ENCODE results near the gene CLCN7.

Gene CLCN7

DNA sequence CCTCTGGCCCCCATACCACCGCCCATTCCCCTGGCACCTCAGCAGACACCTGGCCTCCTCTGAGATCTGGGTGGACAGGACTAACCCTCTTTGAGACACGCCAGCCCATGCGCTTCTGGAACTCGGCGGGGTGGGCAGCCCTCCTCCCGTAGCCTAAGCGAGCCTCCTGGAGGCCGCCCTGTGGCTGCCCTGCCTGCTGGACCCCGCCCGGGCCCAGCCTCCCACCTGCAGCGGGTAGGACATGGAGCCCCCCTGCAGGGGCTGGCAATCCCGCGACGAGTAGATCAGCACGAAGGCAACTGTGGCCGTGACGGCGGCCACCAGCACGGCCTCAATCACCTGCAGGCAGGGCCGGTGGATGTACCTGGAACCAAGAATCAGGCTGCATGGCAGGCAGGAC, 22.3 kb downstream of the CLCN7 start:
- H3K27ac Mint-ChIP-seq: no peak overlapping the region
- no peak overlapping the region for H3K4me3 Mint-ChIP-seq
- no peaks in the 10 kb centered on the region for H3K9me3 Mint-ChIP-seq
- no peaks in the 10 kb centered on the region for H3K27me3 Mint-ChIP-seq
- no peaks in the 10 kb centered on the region for H3K36me3 Mint-ChIP-seq (ENCODE audit: low read depth)
- H3K4me1 Mint-ChIP-seq (ENCODE audit: low read depth): no peaks in the 10 kb centered on the region

DNA sequence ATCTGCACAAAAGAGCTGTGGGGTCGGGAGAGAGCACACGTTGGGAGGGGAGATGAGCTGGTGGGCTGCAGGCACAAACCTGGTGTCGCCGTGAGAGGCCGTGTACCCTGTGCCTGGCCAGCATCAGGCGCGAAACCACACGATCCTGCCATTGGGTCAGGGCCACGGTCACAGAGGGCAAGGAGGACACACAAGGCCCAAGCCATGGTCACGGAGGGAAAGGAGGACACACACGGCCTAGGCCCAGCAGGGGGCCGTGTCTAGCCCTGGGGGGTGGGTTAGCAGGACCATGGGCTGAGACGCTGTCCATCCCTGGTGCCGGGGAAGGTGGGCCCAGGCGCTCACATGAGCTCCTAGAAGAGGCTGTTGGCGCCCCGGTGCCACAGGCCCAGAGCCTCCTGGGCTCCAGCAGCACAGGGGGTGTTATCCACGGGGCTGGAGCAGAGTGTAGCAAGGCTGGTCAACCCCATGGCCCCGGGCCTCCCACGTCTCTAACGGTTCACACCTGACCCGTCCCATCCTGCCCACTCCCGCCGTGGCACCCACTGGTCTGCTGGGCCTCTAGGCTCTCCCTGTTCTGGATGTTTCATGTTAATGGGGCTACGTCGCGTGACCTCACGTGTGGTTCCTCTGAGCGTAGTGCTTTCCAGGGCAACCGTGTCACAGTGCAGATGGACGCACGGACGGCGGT, 23.0 kb downstream of the CLCN7 start:
- H3K4me3 Mint-ChIP-seq: no peak overlapping the region
- H3K36me3 Mint-ChIP-seq (ENCODE audit: low read depth): no peaks in the 10 kb centered on the region
- no peak overlapping the region for H3K27ac Mint-ChIP-seq
- H3K4me1 Mint-ChIP-seq (ENCODE audit: low read depth): no peaks in the 10 kb centered on the region
- no peaks in the 10 kb centered on the region for H3K9me3 Mint-ChIP-seq
- no peaks in the 10 kb centered on the region for H3K27me3 Mint-ChIP-seq

DNA sequence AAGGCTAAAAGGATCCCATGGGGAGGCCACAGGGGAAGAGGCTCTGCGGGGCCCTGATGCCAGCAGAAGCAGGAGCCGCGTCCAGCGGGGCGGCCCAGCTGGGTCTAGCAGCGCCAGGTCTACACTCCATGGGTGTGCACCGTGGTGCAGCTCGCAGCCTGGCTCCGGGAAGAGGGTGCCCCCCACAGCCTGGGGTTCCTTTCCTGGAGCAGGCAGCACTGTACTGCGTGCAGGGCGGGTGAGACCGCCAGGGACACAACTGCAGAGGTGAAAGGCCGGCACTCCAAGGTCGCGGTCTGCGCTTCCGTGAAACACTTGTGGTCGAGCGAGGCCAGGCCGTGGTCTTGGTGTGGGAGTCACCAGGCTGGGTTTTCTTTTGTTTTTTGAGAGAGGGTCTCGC, 24.0 kb downstream of the CLCN7 start:
- no peaks in the 10 kb centered on the region for H3K4me1 Mint-ChIP-seq (ENCODE audit: low read depth)
- no peak overlapping the region for H3K27ac Mint-ChIP-seq
- H3K4me3 Mint-ChIP-seq: no peak overlapping the region
- H3K36me3 Mint-ChIP-seq (ENCODE audit: low read depth): no peaks in the 10 kb centered on the region
- H3K27me3 Mint-ChIP-seq: no peaks in the 10 kb centered on the region
- no peaks in the 10 kb centered on the region for H3K9me3 Mint-ChIP-seq

DNA sequence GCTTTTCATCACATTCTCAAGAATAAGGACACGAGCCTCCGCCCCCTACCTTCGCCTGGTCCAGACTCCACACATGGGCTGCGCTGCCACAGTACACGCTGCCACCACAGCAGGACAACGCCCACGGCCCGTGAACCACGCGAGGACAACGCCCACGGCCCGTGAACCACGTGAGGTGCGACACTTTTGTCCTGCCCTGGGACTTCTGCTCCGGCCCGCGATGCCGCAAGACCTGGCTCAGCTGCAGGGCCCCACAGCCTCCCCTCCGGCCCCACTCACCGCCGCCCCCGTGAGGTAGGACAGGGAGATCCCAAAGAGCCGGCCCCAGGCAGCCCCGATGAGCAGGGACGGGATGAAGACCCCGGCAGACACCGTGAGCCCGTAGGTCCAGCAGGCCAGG, 24.6 kb downstream of the CLCN7 start:
- Mint-ChIP-seq H3K36me3 (ENCODE audit: low read depth) (no peaks in the 10 kb centered on the region), H3K9me3 (no peaks in the 10 kb centered on the region)

DNA sequence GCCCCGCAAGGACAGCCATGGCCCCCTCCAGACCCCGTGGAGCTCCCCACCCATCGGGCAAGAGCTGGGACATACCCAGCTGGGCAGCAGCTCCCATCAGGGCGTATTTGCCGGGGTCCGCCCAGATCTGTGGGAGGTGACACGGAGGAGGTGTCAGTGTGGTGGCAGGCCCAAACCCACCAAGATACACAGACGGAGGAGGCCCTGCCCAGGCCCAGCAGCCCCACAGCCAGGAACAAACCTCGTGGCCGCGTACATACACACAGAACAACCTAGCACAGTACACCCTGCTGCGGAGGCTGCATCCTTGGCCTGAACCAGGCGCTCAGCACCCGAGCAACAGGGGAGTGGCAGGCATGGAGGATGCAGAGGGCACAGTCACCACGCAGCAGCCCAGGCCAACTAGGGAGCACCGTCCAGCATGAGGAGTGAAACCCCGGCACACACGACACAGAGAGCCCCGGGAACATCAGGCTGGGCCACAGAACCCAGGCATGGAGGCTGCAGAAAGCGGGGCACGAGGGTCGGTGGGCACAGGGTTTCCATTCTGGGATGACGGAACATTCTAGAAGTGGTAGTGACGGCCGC, 25.5 kb downstream of the CLCN7 start:
- no peaks in the 10 kb centered on the region for H3K27me3 Mint-ChIP-seq
- H3K27ac Mint-ChIP-seq: no peak overlapping the region
- no peak overlapping the region for H3K4me3 Mint-ChIP-seq
- no peaks in the 10 kb centered on the region for H3K4me1 Mint-ChIP-seq (ENCODE audit: low read depth)
- H3K36me3 Mint-ChIP-seq (ENCODE audit: low read depth): no peaks in the 10 kb centered on the region
- no peaks in the 10 kb centered on the region for H3K9me3 Mint-ChIP-seq

More for the DNA sequence above, 24.6 kb downstream of the CLCN7 start:
- no peaks in the 10 kb centered on the region for H3K4me1 Mint-ChIP-seq (ENCODE audit: low read depth)
- no peak overlapping the region for H3K4me3 Mint-ChIP-seq
- no peaks in the 10 kb centered on the region for H3K27me3 Mint-ChIP-seq
- no peak overlapping the region for H3K27ac Mint-ChIP-seq

DNA sequence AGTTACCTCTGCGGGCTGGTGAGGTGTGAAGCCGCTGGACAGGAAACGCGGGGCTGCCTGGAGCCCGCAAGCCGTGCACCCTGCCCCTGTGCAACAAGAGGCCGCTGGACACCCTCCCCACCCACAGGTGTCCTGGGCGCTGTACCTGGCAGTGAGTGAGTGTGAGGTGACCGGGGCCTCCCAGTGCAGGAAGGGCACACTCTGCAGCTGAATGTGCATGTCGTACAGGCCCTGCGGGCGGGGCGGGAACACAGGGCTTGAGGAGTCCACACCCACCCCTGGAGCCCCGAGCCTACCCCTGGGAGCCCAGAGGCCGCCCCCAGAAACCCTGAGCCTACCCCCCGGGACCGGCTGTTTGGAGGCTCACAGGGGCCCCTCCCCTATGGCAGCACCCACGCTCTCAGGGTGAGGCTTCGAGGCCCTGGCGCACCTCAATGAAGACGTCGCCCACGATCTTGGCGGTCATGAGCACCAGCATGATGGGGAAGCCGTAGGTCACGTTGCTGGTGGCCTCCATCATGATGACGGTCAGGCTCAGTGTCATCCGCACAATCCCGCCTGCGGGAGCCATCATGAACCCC, 26.2 kb downstream of the CLCN7 start:
- no peaks in the 10 kb centered on the region for H3K9me3 Mint-ChIP-seq
- H3K27ac Mint-ChIP-seq: no peak overlapping the region
- H3K36me3 Mint-ChIP-seq (ENCODE audit: low read depth): no peaks in the 10 kb centered on the region
- no peaks in the 10 kb centered on the region for H3K4me1 Mint-ChIP-seq (ENCODE audit: low read depth)
- no peak overlapping the region for H3K4me3 Mint-ChIP-seq
- no peaks in the 10 kb centered on the region for H3K27me3 Mint-ChIP-seq

DNA sequence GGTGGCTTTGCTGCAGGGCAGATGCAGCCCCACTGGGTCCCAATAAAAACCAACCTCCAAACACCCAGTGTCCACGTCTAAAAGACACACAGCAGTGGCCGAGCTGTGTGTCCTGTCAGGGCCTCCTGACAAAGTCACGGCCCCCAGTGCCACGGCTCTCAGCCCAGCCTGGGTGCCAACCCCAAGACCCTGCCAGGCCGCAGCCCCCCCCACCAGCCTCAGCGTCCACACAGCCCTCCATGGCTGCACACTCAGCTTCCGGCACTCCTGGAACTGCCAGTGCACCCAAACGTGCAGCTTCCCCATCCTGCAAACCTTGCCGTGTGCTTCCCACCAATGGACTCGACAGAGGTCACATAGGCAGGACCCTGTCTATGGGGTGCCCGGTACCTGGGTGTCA, 26.9 kb downstream of the CLCN7 start:
- Mint-ChIP-seq H3K27ac (no peak overlapping the region), H3K4me3 (no peak overlapping the region), H3K36me3 (ENCODE audit: low read depth) (no peaks in the 10 kb centered on the region), H3K4me1 (ENCODE audit: low read depth) (no peaks in the 10 kb centered on the region), H3K9me3 (no peaks in the 10 kb centered on the region), H3K27me3 (no peaks in the 10 kb centered on the region)

DNA sequence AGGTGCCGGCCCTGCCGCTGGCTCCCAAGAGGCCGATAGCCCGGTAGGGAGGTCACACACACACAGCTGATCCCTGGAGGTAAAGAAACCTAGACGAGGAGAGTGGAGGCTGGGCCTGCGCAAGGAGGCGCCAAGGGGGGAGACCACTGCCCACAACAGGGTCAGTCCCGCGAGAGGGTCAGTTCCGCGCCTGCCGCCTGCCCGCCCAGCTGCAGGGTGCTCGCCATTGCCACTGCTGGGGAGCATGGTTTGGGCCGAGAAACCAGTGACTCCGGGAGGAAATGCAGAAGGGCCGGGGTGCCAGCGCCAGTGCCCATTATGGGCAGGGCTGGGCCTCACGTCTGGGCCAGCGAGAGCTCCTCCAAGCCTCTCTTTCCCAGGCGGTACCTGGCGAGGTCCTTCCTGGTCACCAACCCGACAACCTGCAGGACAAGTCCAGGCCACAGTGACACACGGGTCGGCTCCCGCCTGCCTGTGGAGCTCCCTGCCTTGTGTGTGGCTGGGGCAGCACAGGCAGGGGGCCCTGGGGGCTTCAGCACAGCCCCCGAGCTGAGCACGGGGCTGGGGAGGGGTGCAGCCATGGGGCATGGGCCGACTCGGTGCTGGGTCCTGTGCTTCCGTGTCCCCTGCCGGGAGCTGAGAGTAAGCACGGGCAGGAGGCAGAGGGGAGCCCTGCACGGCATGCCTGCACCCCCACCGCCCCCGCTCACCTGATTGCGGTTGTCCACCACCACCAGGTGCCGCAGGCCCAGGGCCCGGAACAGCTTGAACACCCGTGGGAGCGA, 28.3 kb downstream of the CLCN7 start:
- Mint-ChIP-seq H3K4me1 (ENCODE audit: low read depth) (no peaks in the 10 kb centered on the region), H3K4me3 (no peak overlapping the region), H3K9me3 (no peaks in the 10 kb centered on the region), H3K27ac (no peak overlapping the region), H3K36me3 (ENCODE audit: low read depth) (no peaks in the 10 kb centered on the region), H3K27me3 (no peaks in the 10 kb centered on the region)

DNA sequence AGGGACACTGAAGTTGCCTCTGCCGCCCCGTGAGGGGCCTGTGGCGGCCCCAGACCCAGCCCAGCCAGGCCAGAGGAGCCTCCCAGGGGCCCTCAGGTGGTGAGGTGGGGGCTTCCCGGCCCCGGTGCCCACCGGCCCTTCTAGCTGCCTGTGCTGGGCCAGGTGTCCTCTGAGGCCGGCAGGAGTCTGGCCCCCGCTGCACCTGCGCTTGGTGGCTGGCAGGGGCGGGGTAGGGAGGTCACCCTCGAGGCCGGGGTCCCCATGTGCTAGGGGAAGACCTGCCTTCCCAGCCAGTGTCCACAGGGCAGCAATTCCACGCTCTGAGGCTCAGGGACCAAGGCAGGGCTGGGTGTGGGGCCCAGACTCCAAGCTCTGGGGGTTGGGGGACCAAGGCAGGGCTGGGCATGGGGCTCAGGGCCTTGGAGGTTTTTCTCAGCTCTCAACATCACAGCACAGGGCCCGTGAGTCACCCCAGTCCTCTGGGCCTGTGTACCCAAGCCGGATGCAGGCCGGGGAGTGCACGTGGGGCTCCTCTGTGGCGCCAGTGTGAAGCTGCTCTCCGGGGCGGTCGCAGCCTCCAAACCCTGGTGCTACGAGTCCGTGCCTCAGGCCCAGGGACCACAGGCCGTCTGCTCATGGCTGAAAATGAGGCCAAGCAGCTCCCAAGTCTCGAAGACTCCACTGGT, 29.2 kb downstream of the CLCN7 start:
- Mint-ChIP-seq H3K4me3 (no peak overlapping the region), H3K36me3 (ENCODE audit: low read depth) (no peaks in the 10 kb centered on the region), H3K27ac (no peak overlapping the region), H3K4me1 (ENCODE audit: low read depth) (no peaks in the 10 kb centered on the region), H3K9me3 (no peaks in the 10 kb centered on the region), H3K27me3 (no peaks in the 10 kb centered on the region)

DNA sequence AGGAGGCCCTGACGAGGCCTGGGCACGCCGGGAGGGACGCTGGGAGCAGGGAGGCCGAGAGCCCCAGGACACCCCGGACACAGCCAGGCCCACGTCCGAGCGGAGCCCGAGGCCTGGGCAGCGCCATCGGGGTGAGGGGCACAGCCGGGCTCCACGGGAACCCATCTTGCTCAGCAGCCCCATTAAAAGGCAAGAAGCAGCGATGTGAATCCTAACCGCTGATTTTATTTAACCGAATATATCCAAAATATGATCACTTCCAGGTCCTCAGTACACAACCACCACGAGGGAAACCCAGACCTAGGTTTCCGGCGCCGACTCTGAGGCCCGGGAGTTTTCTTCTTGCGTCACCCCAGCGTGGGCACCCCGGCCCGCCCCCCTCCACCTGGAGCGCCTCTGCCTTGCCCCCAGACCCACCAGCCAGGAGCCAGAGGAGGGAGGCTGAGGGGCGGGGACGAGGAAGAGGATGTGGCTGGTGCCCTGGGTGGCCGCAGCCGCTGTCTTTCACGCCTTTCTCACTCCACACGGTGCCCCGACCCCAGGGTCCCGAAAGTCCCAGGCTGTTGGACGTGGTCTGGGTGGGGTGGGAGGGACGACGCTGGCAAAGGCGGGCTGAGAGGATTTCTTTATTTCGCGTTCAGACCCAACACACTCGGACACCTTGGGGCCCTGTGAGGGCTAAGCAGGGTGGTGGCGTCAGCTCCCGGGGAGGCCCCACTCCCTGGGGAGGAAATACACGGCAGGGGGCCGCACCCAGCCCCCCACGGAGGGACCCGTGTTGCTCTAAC, 29.9 kb downstream of the CLCN7 start:
- no peaks in the 10 kb centered on the region for H3K27me3 Mint-ChIP-seq
- no peak overlapping the region for H3K27ac Mint-ChIP-seq
- no peaks in the 10 kb centered on the region for H3K36me3 Mint-ChIP-seq (ENCODE audit: low read depth)
- H3K4me1 Mint-ChIP-seq (ENCODE audit: low read depth): no peaks in the 10 kb centered on the region
- no peaks in the 10 kb centered on the region for H3K9me3 Mint-ChIP-seq
- H3K4me3 Mint-ChIP-seq: no peak overlapping the region

DNA sequence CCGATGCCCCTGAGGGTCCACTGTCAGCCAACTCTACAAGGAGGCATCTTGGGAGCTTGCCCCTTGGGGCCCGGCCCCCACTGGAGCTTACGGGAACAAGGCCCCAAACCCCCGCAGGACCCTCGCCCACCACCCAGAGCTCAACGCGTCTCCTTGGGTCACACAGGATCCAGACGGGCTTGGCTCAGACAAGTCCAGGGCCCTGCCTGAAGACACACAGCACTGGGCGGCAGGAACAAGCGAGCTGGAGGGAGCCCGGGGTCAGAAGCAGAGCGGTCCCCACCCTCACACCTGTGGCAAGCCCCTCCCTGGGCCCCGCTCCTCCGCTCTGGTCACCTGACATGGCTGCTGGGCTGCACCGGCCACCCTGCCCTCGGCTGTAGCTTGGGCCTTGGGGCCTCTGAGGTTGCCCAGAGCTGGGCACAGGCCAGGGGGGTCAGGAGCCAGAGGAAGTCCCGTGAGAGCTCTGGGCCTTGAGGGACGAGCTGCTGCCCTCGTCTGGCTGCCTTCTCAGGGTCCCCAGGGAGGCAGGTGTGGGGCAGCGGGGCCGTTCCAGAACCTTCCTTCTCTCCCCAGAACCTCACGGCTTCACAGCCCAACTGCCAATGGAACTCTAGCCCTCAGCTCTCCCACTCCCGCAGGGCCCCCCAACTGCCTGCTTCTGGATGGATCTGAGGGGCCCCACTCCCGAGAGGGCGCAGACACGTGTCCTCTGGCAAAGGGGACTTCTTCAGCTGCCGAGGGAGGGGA, 30.7 kb downstream of the CLCN7 start, which contains the start of gene CCDC154:
CCDC154 (minus strand) TSS at position 577 of the 750 bp plus-strand sequence; CDS start at position 343, 234 bp downstream.
- Mint-ChIP-seq H3K9me3 (no peaks in the 10 kb centered on the region), H3K4me3 (no peak within 1 kb of the TSS), H3K27ac (no peak within 1 kb of the TSS), H3K4me1 (ENCODE audit: low read depth) (no peaks in the 10 kb centered on the region), H3K27me3 (no peaks in the 10 kb centered on the region), H3K36me3 (ENCODE audit: low read depth) (no peaks in the 10 kb centered on the region)

DNA sequence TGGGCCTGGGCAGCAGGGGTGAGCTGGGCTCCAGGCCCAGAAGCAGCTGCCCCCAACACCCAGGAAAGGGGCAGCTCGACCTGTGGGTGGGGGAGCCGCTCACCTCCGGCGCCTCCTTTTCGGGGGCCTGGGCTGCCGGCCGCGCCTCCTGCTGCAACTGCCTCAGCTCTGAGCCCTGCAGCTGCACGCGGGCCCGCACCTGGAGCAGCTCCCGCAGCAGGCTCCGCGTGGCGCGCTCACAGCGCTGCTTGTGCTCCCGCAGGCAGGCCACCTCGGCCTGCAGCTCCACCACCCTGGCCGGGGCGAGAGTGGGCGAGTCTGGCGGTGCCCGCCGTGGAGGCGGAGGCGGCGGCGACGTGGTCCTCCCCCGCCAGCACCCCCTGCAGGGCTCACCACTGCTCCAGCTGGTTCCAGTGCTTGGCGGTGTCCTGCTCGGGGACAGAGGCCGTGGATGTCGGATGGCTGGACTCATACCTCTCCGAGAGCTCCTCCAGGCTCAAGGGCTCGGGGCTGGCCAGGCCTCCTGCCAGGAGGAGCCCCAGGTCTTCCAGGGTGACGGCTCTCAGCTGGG, 31.3 kb downstream of the CLCN7 start:
- H3K4me3 Mint-ChIP-seq: no peak overlapping the region

DNA sequence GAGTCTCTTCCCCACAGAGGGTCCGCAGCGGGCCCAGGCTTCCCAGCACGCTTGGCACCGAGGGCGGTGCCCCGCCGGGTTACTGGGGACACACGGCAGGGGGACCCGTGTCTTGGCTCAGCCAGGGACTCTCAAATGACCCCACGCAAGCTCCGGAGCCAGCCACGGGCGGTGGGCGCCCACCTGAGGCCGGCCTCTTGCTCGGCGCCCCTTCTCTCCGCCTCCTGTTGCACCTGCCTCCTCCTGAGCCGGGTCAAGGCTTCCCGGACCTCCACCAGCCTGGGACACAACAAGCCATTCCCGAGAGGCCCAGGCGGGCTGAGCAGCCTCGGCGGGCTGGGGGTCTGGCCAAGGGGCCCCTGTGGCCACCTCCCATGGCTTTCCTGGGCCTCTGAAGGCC, 32.1 kb downstream of the CLCN7 start:
- H3K4me3 Mint-ChIP-seq: no peak overlapping the region

More for the DNA sequence above, 31.3 kb downstream of the CLCN7 start:
- Mint-ChIP-seq H3K27ac (no peak overlapping the region), H3K27me3 (no peaks in the 10 kb centered on the region), H3K9me3 (no peaks in the 10 kb centered on the region), H3K4me1 (ENCODE audit: low read depth) (no peaks in the 10 kb centered on the region), H3K36me3 (ENCODE audit: low read depth) (no peaks in the 10 kb centered on the region)

More for the DNA sequence above, 32.1 kb downstream of the CLCN7 start:
- no peaks in the 10 kb centered on the region for H3K9me3 Mint-ChIP-seq
- no peaks in the 10 kb centered on the region for H3K4me1 Mint-ChIP-seq (ENCODE audit: low read depth)
- H3K27ac Mint-ChIP-seq: no peak overlapping the region
- no peaks in the 10 kb centered on the region for H3K27me3 Mint-ChIP-seq
- H3K36me3 Mint-ChIP-seq (ENCODE audit: low read depth): no peaks in the 10 kb centered on the region
